ENCODE data around the gene IGLON5.

IGLON5 gene

GRCh38 chr19:51311351-51312257, at the start of gene IGLON5:
IGLON5 (plus strand) TSS chr19:51311644; CDS start chr19:51311848, 204 bp downstream.
- DNase-seq (ENCODE audit: low spot score), result peak; percentile 93

GRCh38 chr19:51263808-51264207, 47.6 kb upstream of the IGLON5 start:
- no peak for DNase-seq (ENCODE audit: low spot score)

GRCh38 chr19:51271067-51271466, 40.4 kb upstream of the IGLON5 start:
- DNase-seq (ENCODE audit: low spot score), result peak; percentile 32

GRCh38 chr19:51272183-51272810, 39.1 kb upstream of the IGLON5 start:
- no peak for DNase-seq (ENCODE audit: low spot score)

- no peak for DNase-seq (ENCODE audit: low spot score)
Observed at GRCh38 chr19:51274049-51274770, 37.2 kb upstream of the IGLON5 start.

- no peak for DNase-seq (ENCODE audit: low spot score)
Observed at GRCh38 chr19:51277112-51277511, 34.3 kb upstream of the IGLON5 start.

- no peak for DNase-seq (ENCODE audit: low spot score)
Observed at GRCh38 chr19:51282335-51282734, 29.1 kb upstream of the IGLON5 start.

GRCh38 chr19:51285682-51286081, 25.8 kb upstream of the IGLON5 start:
- DNase-seq (ENCODE audit: low spot score), result no peak

- no peak for DNase-seq (ENCODE audit: low spot score)
Observed at GRCh38 chr19:51289635-51290034, 21.8 kb upstream of the IGLON5 start.

- DNase-seq (ENCODE audit: low spot score), result peak; percentile 60
Observed at GRCh38 chr19:51292971-51293370, 18.5 kb upstream of the IGLON5 start.

GRCh38 chr19:51293571-51294210, 17.8 kb upstream of the IGLON5 start:
- peak; percentile 43 for DNase-seq (ENCODE audit: low spot score)

- peak; percentile 26 for DNase-seq (ENCODE audit: low spot score)
Observed at GRCh38 chr19:51294211-51294976, 17.1 kb upstream of the IGLON5 start.

- DNase-seq (ENCODE audit: low spot score), result no peak
Observed at GRCh38 chr19:51294977-51295375, 16.5 kb upstream of the IGLON5 start.

GRCh38 chr19:51295382-51296126, 15.9 kb upstream of the IGLON5 start:
- DNase-seq (ENCODE audit: low spot score), result peak; percentile 48

GRCh38 chr19:51296336-51297093, 14.9 kb upstream of the IGLON5 start:
- peak; percentile 53 for DNase-seq (ENCODE audit: low spot score)

- no peak for DNase-seq (ENCODE audit: low spot score)
Observed at GRCh38 chr19:51297406-51297805, 14.0 kb upstream of the IGLON5 start.

GRCh38 chr19:51301266-51301665, 10.2 kb upstream of the IGLON5 start:
- DNase-seq (ENCODE audit: low spot score), result no peak

GRCh38 chr19:51305479-51305878, 6.0 kb upstream of the IGLON5 start:
- DNase-seq (ENCODE audit: low spot score), result no peak

- no peak for DNase-seq (ENCODE audit: low spot score)
Observed at GRCh38 chr19:51316688-51317087, 5.2 kb downstream of the IGLON5 start.

GRCh38 chr19:51317376-51317775, 5.9 kb downstream of the IGLON5 start:
- DNase-seq (ENCODE audit: low spot score), result no peak
